GM18870 (cell line): Measurements from ENCODE around the gene CUTA.

Experiments used
- ATAC-seq: cut with Tn5 transposase; IDR thresholded peaks from one replicate; pipeline ENCODE4 v1.9.1; 2021; ENCODE audit warnings: moderate library complexity; ENCODE audit not compliant: unreplicated experiment

Gene CUTA, protein sequence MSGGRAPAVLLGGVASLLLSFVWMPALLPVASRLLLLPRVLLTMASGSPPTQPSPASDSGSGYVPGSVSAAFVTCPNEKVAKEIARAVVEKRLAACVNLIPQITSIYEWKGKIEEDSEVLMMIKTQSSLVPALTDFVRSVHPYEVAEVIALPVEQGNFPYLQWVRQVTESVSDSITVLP

DNA sequence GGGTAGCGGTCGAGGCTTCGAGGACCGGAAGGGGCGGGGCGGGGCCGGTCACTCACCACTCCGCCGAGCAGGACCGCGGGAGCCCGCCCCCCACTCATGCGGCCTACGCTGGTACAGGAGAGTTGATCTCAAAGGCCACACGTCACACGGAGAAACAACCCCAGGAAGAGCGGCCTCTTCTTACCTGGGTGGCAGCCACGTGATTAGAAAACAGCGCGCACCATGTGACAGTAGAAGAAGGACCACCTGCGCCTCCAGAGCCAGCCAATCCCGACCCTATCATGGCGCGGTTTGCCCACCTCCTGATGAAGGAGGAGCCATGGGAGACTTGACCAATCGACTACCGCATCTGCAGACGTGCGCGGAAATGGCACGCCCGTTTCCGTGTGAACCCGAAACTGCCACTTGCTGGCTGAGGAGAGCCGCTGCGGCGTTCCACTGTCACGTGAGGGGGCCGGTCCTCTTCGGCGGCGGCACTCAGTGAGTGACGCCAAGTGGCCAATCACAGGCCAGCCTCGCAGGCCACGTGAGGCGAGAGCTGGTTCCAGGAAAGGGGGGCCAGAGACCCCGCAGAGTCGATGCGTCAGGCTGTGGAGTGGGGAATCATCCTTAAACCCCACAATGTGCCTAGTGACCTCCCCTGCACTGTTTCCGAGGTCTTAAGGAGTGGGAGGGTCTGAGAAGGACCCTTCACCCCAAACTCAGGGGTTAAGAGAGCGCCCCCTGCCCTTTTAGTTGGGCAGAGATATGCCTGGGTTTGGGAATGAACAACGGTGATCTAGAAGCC, at the start of gene CUTA:
Gene CUTA, minus strand, starts transcription at position 205 of the 787 bp plus-strand sequence. Its CDS starts 107 bp downstream, at position 98.
- ATAC-seq, result peak; percentile 87

DNA sequence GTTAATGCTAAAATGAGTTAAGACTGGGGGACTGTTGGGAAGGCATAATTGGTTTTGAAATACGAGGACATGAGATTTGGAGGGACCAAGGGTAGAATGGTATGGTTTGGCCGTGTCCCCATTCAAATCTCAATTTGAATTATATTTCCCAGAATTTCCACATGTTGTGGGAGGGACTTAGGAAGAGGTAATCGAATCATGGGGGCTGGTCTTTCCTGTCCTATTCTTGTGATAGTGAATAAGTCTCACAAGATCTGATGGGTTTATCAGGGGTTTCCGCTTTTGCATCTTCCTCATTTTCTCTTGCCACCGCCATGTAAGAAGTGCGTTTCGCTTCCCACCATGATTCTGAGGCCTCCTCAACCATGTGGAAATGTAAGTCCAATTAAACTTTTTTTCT, 49.2 kb upstream of the CUTA start:
- no peak for ATAC-seq

DNA sequence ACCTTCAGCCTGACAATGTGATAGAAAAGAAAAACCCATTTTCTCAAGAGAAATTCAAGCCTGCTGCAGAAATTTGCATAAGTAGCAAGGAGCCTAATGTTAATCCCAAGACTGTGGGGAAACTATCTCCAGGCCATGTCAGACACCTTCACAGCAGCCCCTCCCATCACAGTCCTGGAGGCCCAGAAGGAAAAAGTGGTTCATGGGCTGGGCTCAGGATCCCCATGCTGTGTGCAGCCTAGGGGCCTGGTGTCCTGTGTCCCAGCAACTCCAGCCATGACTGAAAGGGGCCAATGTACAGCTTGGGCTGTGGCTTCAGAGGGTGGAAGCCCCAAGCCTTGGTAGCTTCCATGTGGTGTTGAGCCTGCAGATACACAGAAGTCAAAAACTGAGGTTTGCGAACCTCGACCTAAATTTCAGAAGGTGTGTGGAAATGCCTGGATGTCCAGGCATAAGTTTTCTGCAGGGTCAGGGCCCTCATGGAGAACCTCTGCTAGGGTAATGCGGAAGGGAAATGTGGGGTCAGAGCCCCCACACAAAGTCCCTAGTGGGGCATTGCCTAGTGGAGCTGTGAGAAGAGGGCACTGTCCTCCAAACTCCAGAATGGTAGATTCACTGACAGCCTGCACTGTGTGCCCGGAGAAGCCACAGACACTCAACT, 48.3 kb upstream of the CUTA start:
- no peak for ATAC-seq

DNA sequence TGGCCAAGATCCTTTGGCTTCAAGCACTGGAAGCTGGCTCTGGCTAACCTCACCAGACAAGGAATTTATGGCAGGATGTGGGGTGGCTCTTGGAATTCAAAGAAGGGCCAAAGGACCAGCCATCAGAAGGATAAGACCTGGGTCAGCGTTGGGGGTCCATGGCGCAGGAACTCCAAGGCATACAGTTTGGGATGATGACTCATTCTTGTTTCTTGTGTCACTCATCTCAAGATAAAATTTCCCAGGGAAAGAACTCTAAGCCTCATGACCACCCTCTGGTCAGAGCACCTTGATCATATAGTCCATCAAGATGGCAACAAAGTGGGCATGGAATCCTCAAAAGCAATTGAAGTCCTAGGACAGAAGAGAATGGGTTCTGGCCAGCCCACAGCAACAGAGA, 41.3 kb upstream of the CUTA start:
- no peak for ATAC-seq

DNA sequence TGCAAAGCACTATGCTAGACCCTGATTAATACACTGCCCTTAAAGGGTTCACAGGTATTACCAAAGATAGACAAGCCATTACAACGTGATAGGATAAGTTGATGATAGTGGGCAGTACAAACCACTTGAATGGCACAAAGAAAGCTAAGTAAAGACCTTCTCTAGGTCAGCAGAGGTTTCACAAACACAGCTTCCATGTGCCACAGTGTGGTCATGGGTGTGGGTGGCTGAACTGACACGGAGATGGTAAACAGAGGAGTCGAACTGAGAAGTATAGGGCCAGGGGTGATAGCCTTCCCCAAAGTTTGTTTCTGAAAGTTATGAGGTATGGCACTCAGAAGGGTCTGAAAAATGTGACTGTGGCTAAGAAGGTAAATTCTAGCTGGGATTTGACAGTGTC, 40.8 kb upstream of the CUTA start:
- no peak for ATAC-seq

DNA sequence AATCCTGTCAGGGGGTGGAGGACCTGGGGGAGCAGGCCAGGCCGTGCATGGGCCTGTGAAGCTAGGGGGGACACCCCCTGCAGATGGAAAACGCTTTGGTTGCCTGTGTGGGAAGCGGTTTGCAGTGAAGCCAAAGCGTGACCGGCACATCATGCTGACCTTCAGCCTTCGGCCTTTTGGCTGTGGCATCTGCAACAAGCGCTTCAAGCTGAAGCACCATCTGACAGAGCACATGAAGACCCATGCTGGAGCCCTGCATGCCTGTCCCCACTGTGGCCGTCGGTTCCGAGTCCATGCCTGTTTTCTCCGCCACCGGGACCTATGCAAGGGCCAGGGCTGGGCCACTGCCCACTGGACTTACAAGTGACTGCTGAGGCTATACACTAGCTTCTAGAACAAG, 38.2 kb upstream of the CUTA start:
- ATAC-seq, result no peak

DNA sequence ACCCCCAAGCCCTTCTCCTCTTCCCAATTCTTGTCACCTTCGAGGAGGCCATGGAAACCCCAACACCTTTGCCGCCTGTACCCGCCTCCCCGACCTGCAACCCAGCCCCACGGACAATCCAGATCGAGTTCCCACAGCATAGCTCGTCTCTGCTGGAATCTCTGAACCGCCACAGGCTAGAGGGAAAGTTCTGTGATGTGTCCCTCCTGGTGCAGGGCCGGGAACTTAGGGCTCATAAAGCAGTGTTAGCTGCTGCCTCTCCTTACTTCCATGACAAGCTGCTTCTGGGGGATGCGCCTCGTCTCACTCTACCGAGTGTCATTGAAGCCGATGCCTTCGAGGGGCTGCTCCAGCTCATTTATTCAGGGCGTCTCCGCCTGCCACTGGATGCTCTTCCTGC, 37.1 kb upstream of the CUTA start:
- no peak for ATAC-seq

DNA sequence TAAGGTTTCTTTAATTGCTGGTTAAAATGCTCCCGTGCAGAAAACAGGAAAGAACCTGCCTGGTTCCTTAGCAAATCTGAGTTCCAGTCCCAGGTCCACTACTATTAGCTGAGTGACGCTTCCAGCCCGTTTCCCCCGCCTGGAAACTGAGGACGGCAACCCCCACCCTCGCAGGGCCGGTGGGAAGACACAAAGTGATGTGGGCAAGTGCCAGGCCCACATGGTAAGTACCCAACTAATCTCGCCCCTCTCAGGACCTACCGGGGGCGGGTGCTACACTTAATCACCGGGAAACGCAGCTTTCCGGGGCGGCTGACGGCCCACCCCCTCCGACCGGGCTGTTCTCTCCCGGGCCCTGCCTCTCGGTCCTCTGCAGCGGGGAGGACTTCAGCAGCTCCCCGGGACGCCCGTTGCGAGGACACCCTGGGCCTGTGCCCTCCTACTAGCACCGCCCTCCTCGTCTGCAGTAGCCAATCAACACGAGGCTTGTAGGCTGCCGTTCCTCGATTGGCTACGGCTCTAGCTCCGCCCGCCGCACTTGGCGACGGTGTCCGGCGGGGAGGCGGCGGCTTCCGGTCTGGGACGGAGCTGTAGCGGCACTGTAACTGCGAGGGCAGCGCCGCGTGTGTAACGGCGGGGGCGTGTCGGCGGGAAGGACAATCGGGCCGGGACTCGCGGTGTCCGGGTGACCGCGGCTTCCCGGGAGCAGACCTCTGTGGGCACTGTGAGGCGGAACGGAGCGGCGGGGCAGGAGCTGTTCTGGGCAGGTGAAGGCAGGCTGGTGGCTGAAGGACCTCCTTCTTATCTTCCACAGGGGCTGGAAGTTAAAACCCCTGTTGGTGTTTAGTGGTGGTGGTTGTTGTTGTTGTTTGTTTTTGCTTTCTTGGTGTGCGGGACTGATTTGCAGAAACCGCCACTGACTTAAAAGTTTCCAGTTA, 36.4 kb upstream of the CUTA start, which contains the start of gene ZBTB9:
Gene ZBTB9, plus strand, starts transcription at position 568 of the 938 bp plus-strand sequence. CDS start 525 bp downstream, outside the sequence.
- ATAC-seq, result peak; percentile 88

DNA sequence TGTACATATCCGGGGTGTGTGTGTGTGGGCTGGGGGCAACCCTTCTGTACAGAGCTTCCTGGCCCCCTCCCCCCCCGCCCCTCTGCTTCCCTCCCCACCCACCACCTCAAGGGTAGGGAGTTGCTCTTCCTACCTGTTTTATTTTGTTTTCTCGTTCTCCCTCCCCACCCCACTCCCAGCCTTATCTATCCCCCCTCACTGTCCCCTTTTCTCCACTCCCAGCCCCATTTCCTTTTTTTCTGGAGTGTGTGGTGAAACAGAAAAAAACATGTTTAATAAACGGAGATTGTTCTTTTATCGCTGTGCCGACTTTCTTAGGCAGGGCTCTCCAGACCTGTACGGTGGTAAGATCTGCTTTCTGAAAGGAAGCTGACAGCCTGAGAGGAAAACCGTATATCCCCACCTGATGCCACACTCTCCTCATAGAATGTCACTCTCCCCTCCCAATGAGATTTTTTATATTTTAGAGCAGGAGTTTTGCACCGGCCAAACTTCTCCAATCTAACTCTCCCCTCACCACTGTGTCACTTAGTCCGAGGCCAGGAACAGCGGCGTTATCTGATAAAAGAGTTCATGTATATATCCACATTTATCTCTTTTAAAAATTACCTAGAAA, 35.6 kb upstream of the CUTA start:
- no peak for ATAC-seq

DNA sequence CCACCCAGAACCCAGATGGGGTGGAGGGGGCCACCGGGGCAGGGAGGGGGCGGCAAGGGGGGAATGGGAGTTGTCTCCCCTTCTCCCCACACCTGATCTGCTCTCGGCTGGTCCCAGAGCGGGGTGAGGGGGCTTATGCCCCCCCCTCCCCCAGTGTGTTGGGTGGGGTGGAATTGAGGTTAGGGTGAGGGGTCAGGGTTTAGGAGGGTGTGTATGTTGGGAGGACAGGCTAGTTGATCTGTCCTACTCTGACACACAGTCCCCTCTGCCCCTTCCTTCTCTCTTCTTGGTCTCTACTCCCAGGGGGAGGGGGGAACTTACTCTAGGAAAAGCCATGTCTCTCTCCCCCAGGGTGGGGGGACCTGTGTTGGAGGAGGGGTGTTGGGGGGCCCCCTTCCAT, 34.6 kb upstream of the CUTA start:
- no peak for ATAC-seq

DNA sequence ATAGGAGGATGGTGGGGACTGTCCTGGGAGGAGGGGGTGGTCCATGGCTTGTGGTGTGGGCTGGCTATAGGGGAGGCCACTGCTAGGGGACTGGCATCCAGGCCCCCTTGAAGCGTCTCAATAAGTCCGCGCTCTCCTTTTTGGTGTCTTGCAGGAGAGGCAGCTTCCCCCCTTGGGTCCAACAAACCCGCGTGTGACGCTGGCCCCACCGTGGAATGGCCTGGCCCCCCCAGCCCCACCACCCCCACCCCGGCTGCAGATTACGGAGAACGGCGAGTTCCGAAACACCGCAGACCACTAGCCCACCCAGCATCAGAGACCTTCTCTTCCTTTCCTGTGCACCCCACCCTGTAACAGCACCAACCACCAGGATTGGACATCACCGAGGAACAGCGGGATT, 33.7 kb upstream of the CUTA start:
- no peak for ATAC-seq

DNA sequence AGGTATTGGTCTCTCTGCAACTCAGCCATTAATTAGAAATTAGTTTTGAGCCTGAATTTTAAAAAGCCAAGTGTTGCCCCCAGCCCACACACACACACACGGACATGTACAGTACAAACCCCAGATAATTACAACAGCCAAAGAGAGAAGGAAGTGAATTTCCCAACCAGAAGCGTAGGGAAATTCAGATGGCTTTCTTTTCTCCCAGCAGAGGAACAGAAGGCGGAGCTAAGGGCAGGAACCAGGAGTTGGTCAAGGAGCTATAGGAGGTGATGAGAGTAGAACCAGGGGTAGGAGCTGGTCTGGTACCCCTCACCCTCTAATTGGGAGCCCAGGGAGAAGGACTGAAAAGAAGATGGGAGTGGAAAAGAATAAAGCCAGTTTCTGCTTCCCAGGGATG, 32.5 kb upstream of the CUTA start:
- ATAC-seq, result no peak

DNA sequence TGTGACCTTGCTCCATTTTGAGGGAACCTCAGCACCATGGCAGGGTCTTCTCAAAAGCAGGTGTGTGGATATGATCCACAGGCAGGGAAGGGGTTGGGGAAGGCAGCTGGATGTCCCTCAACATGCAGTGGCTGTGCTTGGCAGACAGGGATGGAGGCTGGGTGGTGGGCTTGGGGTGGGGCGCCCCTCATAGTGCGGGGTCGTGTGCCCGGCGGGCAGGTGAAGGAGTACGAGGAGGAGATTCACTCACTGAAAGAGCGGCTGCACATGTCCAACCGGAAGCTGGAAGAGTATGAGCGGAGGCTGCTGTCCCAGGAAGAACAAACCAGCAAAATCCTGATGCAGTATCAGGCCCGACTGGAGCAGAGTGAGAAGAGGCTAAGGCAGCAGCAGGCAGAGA, 28.4 kb upstream of the CUTA start:
- ATAC-seq, result no peak

DNA sequence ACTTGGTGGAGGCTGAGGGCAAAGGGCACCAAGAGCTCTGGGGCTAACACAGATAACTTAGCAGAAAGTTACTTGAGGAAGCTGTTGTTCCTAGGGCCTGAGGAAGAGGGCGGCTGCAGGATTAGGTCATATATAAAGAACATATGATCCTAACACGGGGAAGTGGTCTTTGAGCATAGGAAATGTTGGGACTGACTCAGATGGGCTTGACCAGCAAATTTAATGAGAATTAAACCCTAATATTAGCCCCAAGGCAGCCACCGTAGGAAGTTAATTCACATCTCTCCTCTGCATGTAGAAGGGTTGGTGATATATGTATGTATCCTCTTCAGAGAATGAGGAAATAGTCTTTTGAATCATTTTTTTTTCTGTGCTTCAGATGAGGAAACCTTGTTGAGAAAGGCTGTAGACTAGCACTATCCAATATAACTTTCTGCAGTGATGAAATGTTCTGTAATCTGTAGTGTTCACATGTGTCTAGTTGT, 27.3 kb upstream of the CUTA start:
- ATAC-seq, result no peak

DNA sequence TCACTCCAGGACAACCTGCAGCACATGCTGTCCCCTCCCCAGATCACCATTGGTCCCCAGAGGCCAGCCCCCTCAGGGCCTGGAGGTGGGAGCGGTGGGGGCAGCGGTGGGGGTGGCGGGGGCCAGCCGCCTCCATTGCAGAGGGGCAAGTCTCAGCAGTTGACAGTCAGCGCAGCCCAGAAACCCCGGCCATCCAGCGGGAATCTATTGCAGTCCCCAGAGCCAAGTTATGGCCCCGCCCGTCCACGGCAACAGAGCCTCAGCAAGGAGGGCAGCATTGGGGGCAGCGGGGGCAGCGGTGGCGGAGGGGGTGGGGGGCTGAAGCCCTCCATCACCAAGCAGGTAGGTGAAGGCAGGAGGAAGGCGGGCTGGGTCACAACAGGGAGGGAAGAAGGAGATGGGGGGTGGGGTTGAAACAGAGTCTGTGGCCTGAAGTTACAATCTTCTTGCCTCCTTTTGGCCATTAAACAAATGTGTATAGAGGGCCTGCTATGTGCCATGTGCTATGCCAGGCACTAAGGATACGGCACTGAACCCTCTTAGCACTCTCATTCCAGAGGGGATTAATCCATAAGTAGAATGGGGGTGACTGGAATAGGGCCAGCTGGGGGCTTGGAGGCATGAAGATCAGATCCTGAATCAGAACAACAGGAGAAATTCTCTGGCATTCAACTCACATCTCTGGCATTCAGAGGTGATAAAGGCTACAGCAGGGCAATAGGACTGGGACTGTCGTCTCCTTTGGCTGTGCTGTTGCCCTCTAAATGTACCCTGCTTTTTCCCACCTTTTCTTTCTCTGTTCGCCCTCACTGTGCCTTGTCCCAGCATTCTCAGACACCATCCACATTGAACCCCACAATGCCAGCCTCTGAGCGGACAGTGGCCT, 26.0 kb upstream of the CUTA start:
- ATAC-seq, result no peak

DNA sequence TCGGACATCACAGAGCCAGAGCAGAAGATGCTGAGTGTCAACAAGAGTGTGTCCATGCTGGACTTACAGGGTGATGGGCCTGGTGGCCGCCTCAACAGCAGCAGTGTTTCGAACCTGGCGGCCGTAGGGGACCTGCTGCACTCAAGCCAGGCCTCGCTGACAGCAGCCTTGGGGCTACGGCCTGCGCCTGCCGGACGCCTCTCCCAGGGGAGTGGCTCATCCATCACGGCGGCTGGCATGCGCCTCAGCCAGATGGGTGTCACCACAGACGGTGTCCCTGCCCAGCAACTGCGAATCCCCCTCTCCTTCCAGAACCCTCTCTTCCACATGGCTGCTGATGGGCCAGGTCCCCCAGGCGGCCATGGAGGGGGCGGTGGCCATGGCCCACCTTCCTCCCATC, 25.1 kb upstream of the CUTA start:
- no peak for ATAC-seq

DNA sequence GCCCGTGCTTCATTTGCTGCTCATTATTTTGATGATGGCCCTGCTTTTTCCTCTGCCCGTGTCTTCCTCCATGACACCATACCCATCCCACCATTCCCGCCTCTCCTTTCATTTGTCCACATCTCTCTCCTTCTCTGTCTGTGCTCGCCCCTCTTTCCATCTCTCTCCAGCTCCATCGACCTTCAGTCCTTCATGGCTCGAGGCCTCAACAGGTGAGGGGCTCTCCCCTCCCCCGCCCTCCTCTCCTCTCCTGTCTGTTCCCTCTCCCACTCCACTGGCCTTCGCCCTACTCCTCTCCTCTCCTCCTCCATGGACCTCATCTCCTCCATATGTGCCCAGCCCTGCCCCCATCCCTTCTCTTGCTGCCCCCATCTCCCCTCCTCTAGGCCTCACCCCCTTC, 24.4 kb upstream of the CUTA start:
- ATAC-seq, result no peak

DNA sequence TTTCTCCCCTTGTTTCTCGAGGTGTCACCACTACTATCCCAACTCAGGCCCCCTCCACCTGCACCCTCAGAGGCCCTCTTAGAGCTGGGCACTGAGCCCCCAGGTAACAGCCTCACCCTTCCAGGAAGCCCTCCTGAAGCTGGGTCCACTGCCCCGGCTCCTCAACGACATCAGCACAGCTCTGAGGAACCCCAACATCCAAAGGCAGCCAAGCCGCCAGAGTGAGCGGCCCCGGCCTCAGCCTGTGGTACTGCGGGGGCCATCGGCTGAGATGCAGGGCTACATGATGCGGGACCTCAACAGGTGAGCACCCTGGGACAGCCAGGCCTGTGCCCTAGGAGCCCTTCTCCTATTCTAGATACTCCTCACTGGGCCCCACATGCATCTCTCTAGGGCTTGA, 23.6 kb upstream of the CUTA start:
- no peak for ATAC-seq

DNA sequence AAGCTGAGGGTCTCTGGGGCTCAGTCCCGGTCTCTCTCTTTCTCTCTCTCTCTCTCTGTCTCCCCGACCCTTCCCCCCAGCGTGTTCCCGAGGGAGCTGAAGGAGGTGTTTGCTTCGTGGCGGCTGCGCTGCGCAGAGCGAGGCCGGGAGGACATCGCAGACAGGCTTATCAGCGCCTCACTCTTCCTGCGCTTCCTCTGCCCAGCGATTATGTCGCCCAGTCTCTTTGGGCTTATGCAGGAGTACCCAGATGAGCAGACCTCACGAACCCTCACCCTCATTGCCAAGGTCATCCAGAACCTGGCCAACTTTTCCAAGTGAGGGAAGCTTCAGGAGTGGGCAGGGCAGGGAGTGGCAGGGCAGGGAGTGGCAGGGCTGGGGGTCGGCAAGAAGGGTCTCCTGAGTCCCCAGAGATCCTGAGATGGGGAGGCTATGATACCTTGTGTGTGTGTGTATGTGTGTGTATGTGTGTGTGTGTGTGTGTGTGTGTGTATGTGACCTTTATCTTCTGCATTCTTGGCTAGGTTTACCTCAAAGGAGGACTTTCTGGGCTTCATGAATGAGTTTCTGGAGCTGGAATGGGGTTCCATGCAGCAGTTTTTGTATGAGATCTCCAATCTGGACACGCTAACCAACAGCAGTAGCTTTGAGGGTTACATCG, 22.9 kb upstream of the CUTA start:
- no peak for ATAC-seq
